DOHH2 (cell line): ENCODE results near the gene ITGB4.

ENCODE experiments used
- H3F3A ChIP-seq: fragments of 200-600 bp; sonication (generic), shearing (Covaris generic); 2 replicates; pipeline ENCODE4 v1.6.0; 2016; ENCODE audit warnings: antibody characterized with exemption, mild to moderate bottlenecking; ENCODE audit not compliant: control insufficient read depth, insufficient read depth
- H3K27ac ChIP-seq: fragments of 200-600 bp; sonication (generic); 2 replicates; pipeline ENCODE4 v1.5.1; 2014; ENCODE audit warnings: low read depth, mild to moderate bottlenecking, low read length, moderate library complexity
- H3K27me3 ChIP-seq: fragments of 200-600 bp; sonication (generic); 2 replicates; pipeline ENCODE4 v1.6.1; 2014; ENCODE audit warnings: mild to moderate bottlenecking, low read length, mixed read lengths; ENCODE audit not compliant: control insufficient read depth
- H3K36me3 ChIP-seq: fragments of 200-600 bp; sonication (generic); 2 replicates; pipeline ENCODE4 v1.6.1; 2014; ENCODE audit warnings: mild to moderate bottlenecking, low read length, moderate library complexity, mixed read lengths; ENCODE audit not compliant: control insufficient read depth
- H3K4me1 ChIP-seq: fragments of 200-600 bp; sonication (generic); 2 replicates; pipeline ENCODE4 v1.6.1; 2014; ENCODE audit warnings: mild to moderate bottlenecking, low read length, mixed read lengths; ENCODE audit not compliant: control insufficient read depth
- H3K4me2 ChIP-seq: fragments of 200-600 bp; sonication (generic); 2 replicates; pipeline ENCODE4 v1.6.0; 2014; ENCODE audit warnings: mild to moderate bottlenecking, low read length, moderate library complexity
- H3K4me3 ChIP-seq: fragments of 200-600 bp; sonication (generic); 2 replicates; pipeline ENCODE4 v1.5.1; 2014; ENCODE audit warnings: mild to moderate bottlenecking, low read length, mixed read lengths
- H3K79me2 ChIP-seq: fragments of 200-600 bp; sonication (generic); 2 replicates; pipeline ENCODE4 v1.6.1; 2014; ENCODE audit warnings: mild to moderate bottlenecking, low read length, mixed read lengths; ENCODE audit not compliant: control insufficient read depth
- H3K9me2 ChIP-seq: fragments of 200-600 bp; sonication (generic); replicated peaks from 2 replicates; pipeline ENCODE4 v1.6.1; 2014; ENCODE audit warnings: mild to moderate bottlenecking, low read length, mixed read lengths; ENCODE audit not compliant: control insufficient read depth
- H3K9me3 ChIP-seq: fragments of 200-600 bp; sonication (generic); 2 replicates; pipeline ENCODE4 v1.6.1; 2014; ENCODE audit warnings: antibody characterized with exemption, low read length, mixed read lengths; ENCODE audit not compliant: control insufficient read depth, insufficient read depth
- H4K20me1 ChIP-seq: fragments of 200-600 bp; sonication (generic); 2 replicates; pipeline ENCODE4 v1.6.0; 2014; ENCODE audit warnings: low read depth, mild to moderate bottlenecking, antibody characterized with exemption, low read length, moderate library complexity; ENCODE audit not compliant: control insufficient read depth, insufficient read depth
- EZH2phosphoT487 ChIP-seq: fragments of 200-600 bp; sonication (generic); IDR thresholded peaks from 2 replicates; pipeline ENCODE4 v1.6.1; 2017; ENCODE audit warnings: borderline replicate concordance, mild to moderate bottlenecking, antibody characterized with exemption, low read length, moderate library complexity, mixed read lengths
- TF ChIP-seq, protein P1 (sequence below): fragments of 200-600 bp; sonication (generic); IDR thresholded peaks from one replicate; pipeline ENCODE4 v1.5.1; 2014; ENCODE audit warnings: antibody characterized with exemption, mild to moderate bottlenecking, low read depth, low read length; ENCODE audit not compliant: poor library complexity, severe bottlenecking

Gene ITGB4

DNA sequence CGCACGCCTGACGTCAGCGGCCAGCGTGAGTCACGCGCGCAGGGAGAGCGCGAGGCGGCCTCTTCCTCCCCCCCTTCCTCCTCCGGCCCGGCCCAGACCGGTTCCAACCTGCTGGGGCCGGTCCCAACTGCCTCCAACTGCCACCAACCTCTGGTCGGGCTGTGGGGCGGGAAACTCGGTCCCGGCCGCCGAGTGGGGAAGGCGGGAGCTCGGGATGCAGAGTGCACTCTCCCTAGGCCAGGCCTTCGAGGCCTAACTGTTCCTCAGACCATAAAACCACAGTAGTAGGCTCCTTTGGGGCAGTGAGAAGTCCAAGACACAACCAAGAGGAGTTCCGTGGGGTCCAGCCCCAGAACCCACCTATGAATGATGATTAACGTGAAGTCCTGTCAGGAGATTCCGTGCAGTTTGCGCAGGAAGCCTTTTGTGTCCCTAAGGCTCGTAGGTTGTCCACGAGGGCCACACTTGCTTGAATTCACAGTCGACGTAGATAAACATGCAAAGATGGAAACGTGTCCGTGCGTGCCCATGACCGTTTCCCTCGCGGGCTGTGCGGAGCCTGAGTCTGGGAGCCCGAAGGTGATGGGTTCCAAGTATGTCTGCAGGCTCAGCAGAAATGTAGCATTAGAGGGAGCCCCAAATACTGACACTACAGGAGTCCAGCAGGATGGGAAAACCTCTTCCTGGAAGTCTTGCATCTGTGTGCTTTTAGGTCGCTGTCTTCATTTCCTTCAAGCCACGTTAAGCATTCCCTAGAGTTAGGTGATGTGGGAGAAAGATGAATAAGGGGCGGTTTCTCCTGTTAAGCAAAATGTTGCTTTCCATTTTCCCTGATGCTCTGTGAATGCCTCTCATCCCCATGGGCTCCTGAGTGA lies 64.0 kb downstream of the ITGB4 start:
- Histone ChIP-seq H3K36me3 (peaks cover 24% of the 10 kb centered on the region), H3K4me2 (peak overlapping the region; percentile 95), H3K79me2 (peaks cover 64% of the 10 kb centered on the region), H3F3A (peaks cover 20% of the 10 kb centered on the region), H3K27ac (peak overlapping the region; percentile 97), H3K27me3 (no peaks in the 10 kb centered on the region), H3K4me3 (peak overlapping the region; percentile 95), H3K9me3 (no peaks in the 10 kb centered on the region), H4K20me1 (no peaks in the 10 kb centered on the region), H3K4me1 (peaks cover 58% of the 10 kb centered on the region), H3K9me2 (no peaks in the 10 kb centered on the region)
- TF ChIP-seq, protein P1, sequence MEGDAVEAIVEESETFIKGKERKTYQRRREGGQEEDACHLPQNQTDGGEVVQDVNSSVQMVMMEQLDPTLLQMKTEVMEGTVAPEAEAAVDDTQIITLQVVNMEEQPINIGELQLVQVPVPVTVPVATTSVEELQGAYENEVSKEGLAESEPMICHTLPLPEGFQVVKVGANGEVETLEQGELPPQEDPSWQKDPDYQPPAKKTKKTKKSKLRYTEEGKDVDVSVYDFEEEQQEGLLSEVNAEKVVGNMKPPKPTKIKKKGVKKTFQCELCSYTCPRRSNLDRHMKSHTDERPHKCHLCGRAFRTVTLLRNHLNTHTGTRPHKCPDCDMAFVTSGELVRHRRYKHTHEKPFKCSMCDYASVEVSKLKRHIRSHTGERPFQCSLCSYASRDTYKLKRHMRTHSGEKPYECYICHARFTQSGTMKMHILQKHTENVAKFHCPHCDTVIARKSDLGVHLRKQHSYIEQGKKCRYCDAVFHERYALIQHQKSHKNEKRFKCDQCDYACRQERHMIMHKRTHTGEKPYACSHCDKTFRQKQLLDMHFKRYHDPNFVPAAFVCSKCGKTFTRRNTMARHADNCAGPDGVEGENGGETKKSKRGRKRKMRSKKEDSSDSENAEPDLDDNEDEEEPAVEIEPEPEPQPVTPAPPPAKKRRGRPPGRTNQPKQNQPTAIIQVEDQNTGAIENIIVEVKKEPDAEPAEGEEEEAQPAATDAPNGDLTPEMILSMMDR, result no peak
- no peak for TF ChIP-seq EZH2phosphoT487

DNA sequence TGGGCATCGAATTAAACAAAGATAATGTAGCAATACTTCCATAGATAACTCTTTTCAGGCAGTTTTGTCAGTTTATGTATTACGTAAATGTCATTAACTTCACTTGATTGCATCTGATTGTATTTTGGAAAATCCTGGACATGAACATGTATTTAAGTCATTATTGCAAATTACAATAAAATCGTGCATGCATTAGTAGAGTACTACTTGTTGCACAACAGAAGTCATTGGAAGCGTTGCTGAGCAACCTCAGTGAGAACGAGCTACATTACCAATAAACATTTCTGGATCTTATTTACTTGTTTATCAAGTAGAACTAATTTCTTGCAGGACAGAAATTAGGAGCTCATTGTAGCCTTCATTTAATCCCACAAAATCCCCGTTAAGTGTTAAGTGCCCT lies 70.0 kb downstream of the ITGB4 start:
- Histone ChIP-seq H3K4me2 (no peak overlapping the region), H3K9me2 (no peaks in the 10 kb centered on the region), H3K79me2 (peaks cover 95% of the 10 kb centered on the region), H3K9me3 (no peaks in the 10 kb centered on the region), H3K4me3 (no peak overlapping the region), H3K4me1 (peaks cover 17% of the 10 kb centered on the region), H3K36me3 (peaks cover 56% of the 10 kb centered on the region), H3F3A (0 out of 2 replicates have a peak, but pooled peaks cover 2% of the 10 kb centered on the region), H4K20me1 (no peaks in the 10 kb centered on the region; the same call in 1 of the 2 replicates), H3K27ac (no peak overlapping the region), H3K27me3 (no peaks in the 10 kb centered on the region)
- TF ChIP-seq EZH2phosphoT487, result no peak
- TF ChIP-seq, protein P1, result no peak

DNA sequence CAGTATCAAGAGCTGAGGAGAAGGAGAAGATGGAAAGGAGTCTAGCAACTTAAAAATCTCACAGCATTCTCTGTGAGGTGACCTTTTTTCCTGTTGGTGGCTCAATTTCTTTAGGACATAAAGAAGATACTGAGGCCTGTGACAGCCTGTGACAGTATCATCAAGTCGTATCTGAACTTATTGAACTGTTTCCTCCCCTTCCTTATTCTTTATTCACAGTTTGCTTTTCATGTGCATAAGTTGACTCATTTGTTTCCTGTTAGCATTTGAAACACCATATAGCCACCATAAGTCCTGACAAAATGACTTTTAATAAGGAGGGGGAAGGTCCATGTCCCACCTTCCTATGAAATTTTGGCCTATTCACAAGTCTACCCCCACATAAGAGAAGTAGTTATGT lies 72.2 kb downstream of the ITGB4 start:
- H3K4me3 ChIP-seq, result no peak overlapping the region
- H3K9me3 ChIP-seq, result no peaks in the 10 kb centered on the region
- no peaks in the 10 kb centered on the region for H3K27me3 ChIP-seq
- TF ChIP-seq, protein P1, result no peak
- no peak for TF ChIP-seq EZH2phosphoT487
- no peaks in the 10 kb centered on the region; the same call in 1 of the 2 replicates for H4K20me1 ChIP-seq
- 0 out of 2 replicates have a peak, but pooled peaks cover 2% of the 10 kb centered on the region for H3F3A ChIP-seq
- no peak overlapping the region for H3K4me2 ChIP-seq
- H3K4me1 ChIP-seq, result no peaks in the 10 kb centered on the region
- no peaks in the 10 kb centered on the region for H3K9me2 ChIP-seq
- peaks cover 65% of the 10 kb centered on the region for H3K36me3 ChIP-seq
- no peak overlapping the region for H3K27ac ChIP-seq
- H3K79me2 ChIP-seq, result peaks cover 83% of the 10 kb centered on the region
